ENCODE results near the gene CHRNG. TPM values are rescaled to one million over a fixed set of nuclear protein-coding genes. Genes with fewer than 3 reads are reported as not detected.
"Not testable (repeated sequence)": the region's sequence is repeated elsewhere in the genome, so short reads cannot be mapped to it uniquely, and the experiment has no call there.

CHRNG gene
- total RNA-seq, 1 donor from 2014 or later: not detected

DNA sequence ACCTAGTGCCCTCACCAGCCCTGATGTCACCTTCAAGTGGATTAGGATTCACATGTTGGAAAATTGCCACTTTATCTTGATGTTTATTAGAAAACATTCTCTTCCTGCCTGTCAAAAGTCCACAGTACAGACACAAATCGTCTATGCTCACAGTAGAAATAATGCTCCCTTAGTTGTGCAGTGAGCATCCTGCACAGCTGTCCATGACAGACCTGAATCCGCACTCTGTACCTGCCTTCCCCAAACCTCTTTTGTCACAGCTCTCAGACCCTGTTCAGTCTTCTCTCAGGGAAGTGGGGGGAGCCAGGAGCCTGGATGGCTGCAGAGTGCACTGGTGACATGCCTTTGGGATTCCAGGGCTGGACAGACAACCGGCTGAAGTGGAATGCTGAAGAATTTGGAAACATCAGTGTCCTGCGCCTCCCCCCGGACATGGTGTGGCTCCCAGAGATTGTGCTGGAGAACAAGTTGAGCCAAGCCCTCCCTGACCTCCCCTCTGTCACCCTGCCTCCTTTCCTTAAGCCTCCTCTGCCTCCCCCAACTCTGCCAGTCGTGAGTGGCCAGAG, 11.5 kb upstream of the CHRNG start:
- DNase-seq (ENCODE audit: extremely low spot score, unreplicated experiment): no peak
- Mint-ChIP-seq H3K4me3 (ENCODE audit: unreplicated experiment) (no peak overlapping the region), H3K27ac (ENCODE audit: unreplicated experiment) (no peak overlapping the region), H3K9me3 (ENCODE audit: unreplicated experiment) (no peaks in the 10 kb centered on the region), H3K27me3 (ENCODE audit: unreplicated experiment) (peaks cover 18% of the 10 kb centered on the region), H3K36me3 (ENCODE audit: unreplicated experiment) (no peaks in the 10 kb centered on the region), H3K4me1 (ENCODE audit: unreplicated experiment) (peaks cover 6% of the 10 kb centered on the region)
- TF ChIP-seq, protein P1, sequence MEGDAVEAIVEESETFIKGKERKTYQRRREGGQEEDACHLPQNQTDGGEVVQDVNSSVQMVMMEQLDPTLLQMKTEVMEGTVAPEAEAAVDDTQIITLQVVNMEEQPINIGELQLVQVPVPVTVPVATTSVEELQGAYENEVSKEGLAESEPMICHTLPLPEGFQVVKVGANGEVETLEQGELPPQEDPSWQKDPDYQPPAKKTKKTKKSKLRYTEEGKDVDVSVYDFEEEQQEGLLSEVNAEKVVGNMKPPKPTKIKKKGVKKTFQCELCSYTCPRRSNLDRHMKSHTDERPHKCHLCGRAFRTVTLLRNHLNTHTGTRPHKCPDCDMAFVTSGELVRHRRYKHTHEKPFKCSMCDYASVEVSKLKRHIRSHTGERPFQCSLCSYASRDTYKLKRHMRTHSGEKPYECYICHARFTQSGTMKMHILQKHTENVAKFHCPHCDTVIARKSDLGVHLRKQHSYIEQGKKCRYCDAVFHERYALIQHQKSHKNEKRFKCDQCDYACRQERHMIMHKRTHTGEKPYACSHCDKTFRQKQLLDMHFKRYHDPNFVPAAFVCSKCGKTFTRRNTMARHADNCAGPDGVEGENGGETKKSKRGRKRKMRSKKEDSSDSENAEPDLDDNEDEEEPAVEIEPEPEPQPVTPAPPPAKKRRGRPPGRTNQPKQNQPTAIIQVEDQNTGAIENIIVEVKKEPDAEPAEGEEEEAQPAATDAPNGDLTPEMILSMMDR (IDR thresholded peaks at IDR 0.05): no peak

DNA sequence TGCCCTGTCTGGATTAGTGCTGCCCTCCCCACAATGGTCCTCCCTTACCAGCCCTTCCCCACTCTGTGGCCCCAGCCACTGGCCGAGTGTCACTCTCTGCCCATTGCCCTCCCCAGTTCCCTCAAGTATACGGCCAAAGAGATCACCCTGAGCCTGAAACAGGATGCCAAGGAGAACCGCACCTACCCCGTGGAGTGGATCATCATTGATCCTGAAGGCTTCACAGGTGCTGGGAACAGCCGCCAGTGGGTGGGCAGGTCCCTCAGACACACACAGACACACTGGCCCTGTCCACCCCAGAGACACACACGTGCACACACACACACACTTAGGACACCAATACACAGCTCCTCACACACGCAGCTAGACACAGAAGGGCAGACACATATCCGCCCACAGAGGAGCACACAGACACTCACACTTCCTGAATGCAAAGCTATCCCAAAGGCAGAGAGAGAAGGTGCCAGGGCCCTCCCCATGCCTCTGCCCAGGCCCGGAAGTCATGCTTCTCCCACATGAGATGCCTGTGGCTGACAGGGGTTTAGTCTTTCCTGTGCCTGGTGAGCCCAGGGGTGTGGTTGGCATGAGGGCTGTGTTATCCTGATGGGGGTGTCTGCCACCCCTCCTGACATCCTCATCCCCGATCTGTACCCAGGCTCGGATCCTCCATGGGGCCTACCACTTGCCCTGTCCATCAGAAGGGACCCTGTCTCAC, 10.6 kb upstream of the CHRNG start:
- Mint-ChIP-seq H3K27me3 (ENCODE audit: unreplicated experiment) (peaks cover 13% of the 10 kb centered on the region), H3K9me3 (ENCODE audit: unreplicated experiment) (no peaks in the 10 kb centered on the region), H3K27ac (ENCODE audit: unreplicated experiment) (no peak overlapping the region), H3K4me1 (ENCODE audit: unreplicated experiment) (peaks cover 6% of the 10 kb centered on the region), H3K36me3 (ENCODE audit: unreplicated experiment) (no peaks in the 10 kb centered on the region), H3K4me3 (ENCODE audit: unreplicated experiment) (no peak overlapping the region)
- TF ChIP-seq, protein P1 (IDR thresholded peaks at IDR 0.05): no peak
- no peak for DNase-seq (ENCODE audit: extremely low spot score, unreplicated experiment)

DNA sequence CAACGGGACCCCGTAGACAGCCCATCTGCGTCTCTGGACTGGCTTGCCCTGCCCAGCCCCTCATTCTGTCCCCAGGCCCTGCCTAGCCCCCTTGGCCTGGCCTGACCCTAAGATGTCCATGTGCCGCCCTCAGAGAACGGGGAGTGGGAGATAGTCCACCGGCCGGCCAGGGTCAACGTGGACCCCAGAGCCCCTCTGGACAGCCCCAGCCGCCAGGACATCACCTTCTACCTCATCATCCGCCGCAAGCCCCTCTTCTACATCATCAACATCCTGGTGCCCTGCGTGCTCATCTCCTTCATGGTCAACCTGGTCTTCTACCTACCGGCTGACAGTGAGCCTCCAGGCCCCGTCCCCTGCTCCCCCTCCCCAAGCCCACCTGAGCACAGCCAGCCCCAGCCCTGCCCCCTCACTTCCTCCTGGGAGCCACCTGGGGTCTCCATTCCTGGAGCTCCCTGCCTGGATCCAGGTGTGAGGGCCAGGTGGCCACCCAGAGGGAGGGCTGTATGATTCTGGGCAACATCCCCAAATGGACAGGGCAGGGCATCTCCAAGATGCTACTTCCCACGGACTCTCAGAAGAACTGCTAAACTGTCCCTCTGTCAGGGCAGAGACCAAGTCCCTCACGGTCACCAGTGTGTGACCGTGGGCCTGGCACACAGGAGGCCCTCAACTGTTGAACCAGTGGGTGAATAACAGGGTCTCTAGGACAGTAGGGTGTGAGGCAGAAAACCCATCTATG, 9.5 kb upstream of the CHRNG start:
- no peak for DNase-seq (ENCODE audit: extremely low spot score, unreplicated experiment)
- Mint-ChIP-seq H3K27ac (ENCODE audit: unreplicated experiment) (no peak overlapping the region), H3K4me3 (ENCODE audit: unreplicated experiment) (no peak overlapping the region), H3K9me3 (ENCODE audit: unreplicated experiment) (no peaks in the 10 kb centered on the region), H3K4me1 (ENCODE audit: unreplicated experiment) (peaks cover 2% of the 10 kb centered on the region), H3K27me3 (ENCODE audit: unreplicated experiment) (peaks cover 13% of the 10 kb centered on the region), H3K36me3 (ENCODE audit: unreplicated experiment) (no peaks in the 10 kb centered on the region)
- TF ChIP-seq, protein P1 (IDR thresholded peaks at IDR 0.05): no peak

DNA sequence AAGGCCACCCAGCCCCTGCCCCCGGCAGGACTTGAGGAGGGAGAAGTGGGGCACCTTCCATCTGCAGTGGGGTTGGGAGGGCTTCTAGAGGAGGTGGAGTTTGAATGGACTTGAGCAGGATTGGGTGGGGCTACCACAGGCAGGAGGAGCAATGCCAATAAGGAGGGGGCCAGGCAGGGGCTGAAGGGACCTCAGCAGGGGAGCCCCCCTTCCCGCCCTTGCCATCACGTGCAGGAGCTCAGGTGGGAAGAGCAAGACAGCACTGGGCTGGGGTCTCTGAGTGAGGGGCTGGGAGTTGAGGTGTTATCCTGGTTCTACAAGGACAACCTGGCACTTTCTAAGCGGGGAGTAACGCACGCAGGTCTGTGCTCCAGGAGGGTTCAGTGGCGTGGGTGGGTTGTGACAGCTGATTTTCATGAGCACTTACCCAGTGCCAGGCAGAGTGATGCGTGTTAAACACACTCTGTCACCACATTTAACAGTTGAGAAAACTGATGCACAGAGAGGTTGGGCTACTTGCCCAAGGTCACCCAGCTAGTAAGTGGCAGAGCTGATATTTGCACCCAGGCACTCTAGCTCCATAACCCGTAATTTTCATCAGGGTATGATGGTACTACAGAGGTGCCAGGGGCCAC, 8.7 kb upstream of the CHRNG start:
- Mint-ChIP-seq H3K36me3 (ENCODE audit: unreplicated experiment) (no peaks in the 10 kb centered on the region), H3K4me3 (ENCODE audit: unreplicated experiment) (no peak overlapping the region), H3K9me3 (ENCODE audit: unreplicated experiment) (no peaks in the 10 kb centered on the region), H3K27ac (ENCODE audit: unreplicated experiment) (no peak overlapping the region), H3K27me3 (ENCODE audit: unreplicated experiment) (peaks cover 13% of the 10 kb centered on the region), H3K4me1 (ENCODE audit: unreplicated experiment) (no peaks in the 10 kb centered on the region)
- no peak for DNase-seq (ENCODE audit: extremely low spot score, unreplicated experiment)
- TF ChIP-seq, protein P1 (IDR thresholded peaks at IDR 0.05): no peak

DNA sequence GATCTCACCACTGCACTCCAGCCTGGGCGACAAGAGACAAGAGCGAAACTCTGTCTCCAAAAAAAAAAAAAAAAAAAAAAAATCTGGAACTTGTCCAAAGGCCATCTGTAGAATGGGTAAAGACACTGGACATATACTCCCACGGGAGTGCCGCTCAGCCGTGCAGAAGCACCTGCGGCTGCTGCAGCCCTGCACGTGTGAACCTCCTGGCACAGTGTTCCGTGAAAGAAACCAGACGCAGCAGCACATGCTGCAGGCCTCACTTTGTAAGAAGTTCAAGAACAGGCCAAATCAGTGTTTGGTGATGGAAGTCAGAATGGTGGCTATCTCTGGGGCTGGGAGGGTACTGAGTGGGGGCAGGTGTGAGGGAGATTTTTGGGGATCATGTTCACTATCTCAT, 7.1 kb upstream of the CHRNG start:
- Mint-ChIP-seq H3K27me3 (ENCODE audit: unreplicated experiment) (peaks cover 13% of the 10 kb centered on the region), H3K36me3 (ENCODE audit: unreplicated experiment) (no peaks in the 10 kb centered on the region), H3K27ac (ENCODE audit: unreplicated experiment) (no peak overlapping the region), H3K4me3 (ENCODE audit: unreplicated experiment) (no peak overlapping the region), H3K4me1 (ENCODE audit: unreplicated experiment) (no peaks in the 10 kb centered on the region), H3K9me3 (ENCODE audit: unreplicated experiment) (peaks cover 3% of the 10 kb centered on the region)
- TF ChIP-seq, protein P1 (IDR thresholded peaks at IDR 0.05): no peak
- no peak for DNase-seq (ENCODE audit: extremely low spot score, unreplicated experiment)

DNA sequence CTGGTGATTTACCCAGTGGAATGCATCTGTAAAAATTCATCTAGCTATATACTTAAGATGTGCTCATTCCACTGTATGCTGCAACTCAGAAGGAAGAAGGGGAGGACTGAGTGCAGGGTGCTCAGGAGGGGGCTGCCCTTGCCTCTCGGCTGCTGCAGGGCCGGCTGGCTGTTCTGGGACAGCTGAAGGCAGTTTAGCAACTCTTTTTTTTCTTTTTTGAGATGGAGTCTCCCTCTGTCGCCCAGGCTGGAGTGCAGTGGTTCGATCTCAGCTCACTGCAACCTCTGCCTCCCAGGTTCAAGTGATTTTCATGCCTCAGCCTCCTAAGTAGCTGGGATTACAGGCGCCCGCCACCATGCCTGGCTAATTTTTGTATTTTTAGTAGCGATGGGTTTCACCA, 6.7 kb upstream of the CHRNG start:
- not testable (repeated sequence) for H3K36me3 Mint-ChIP-seq (ENCODE audit: unreplicated experiment); DNase-seq (ENCODE audit: extremely low spot score, unreplicated experiment); H3K4me1 Mint-ChIP-seq (ENCODE audit: unreplicated experiment); H3K9me3 Mint-ChIP-seq (ENCODE audit: unreplicated experiment); H3K27ac Mint-ChIP-seq (ENCODE audit: unreplicated experiment); H3K4me3 Mint-ChIP-seq (ENCODE audit: unreplicated experiment)
- H3K27me3 Mint-ChIP-seq (ENCODE audit: unreplicated experiment): peaks cover 11% of the 10 kb centered on the region

All from osteocyte (in vitro differentiated cells).